Esophagus squamous epithelium (tissue), 5 donors: ENCODE results near the gene PET100. TPM values are rescaled to one million over a fixed set of nuclear protein-coding genes. Genes with fewer than 3 reads are reported as not detected.

Experiments used
- DNase-seq: peaks from one replicate; lab custom pipeline; 2025; lab: John Stamatoyannopoulos, UW
- H3K27ac ChIP-seq, 4 donors: fragments of 200-600 bp; sonication (generic); one replicate each; pipeline ENCODE4 v1.5.1; 2016 to 2019; ENCODE audit warnings: mild to moderate bottlenecking in 1 of 4
- H3K27me3 ChIP-seq, 4 donors: fragments of 200-600 bp; sonication (generic); 1 replicate in 3 of 4; 2 replicates in 1 of 4; pipeline versions ENCODE4 v1.5.1 to v1.6.0; 2017 to 2021; ENCODE audit warnings: antibody characterized with exemption in 1 of 4
- H3K36me3 ChIP-seq, 3 donors: fragments of 200-600 bp; sonication (generic); one replicate each; pipeline ENCODE4 v1.5.1; 2016 to 2019
- H3K4me1 ChIP-seq, 3 donors: fragments of 200-600 bp; sonication (generic); one replicate each; pipeline ENCODE4 v1.5.1; 2017 to 2019
- H3K4me3 ChIP-seq, 4 donors: fragments of 200-600 bp; sonication (generic); 1 replicate in 3 of 4; 2 replicates in 1 of 4; pipeline ENCODE4 v1.5.1; 2016 to 2019; ENCODE audit warnings: mild to moderate bottlenecking in 2 of 4, moderate library complexity in 1 of 4
- H3K9me3 ChIP-seq, 3 donors: fragments of 200-600 bp; sonication (generic); one replicate each; pipeline ENCODE4 v1.5.1; 2016 to 2019
- POLR2A ChIP-seq, 4 donors: fragments of 450-650 bp; IDR thresholded peaks; one replicate each; pipeline ENCODE4 v1.6.1; 2017; ENCODE audit warnings: antibody characterized with exemption in 4 of 4, mild to moderate bottlenecking in 4 of 4, moderate library complexity in 3 of 4
- WGBS, 2 donors: methylation state at CpG; one replicate each; pipeline ENCODE4 v1.1.5; 2018; 5-methylcytosine and 5-hydroxymethylcytosine counted together
- intact Hi-C: fragments of 100-400 bp; cut with DNase I; formaldehyde crosslinking; loops from one replicate; pipeline ENCODE4 v1.15.0; 2022
- total RNA-seq, 4 donors: library from RNA; depleted of rRNA; stranded (reverse); fragments of >200 nt; gene quantifications; one replicate each; pipeline ENCODE4 v1.1.0, GENCODE V29; 2016
- TF ChIP-seq, protein P1 (sequence below), 6 experiments: fragments of 450-650 bp in 4 of 6; fragments of 200-600 bp in 2 of 6; sonication (generic) in 2 of 6; IDR thresholded peaks; one replicate each; pipeline ENCODE4 v1.5.1; 2016 to 2019; ENCODE audit warnings: antibody characterized with exemption in 6 of 6, mild to moderate bottlenecking in 4 of 6, moderate library complexity in 4 of 6
- donor health status: DM: yes; HTN: yes; CAD: no.

PET100 gene
- total RNA-seq, 4 donors from 2014 or later, result 22.9 to 43.1 (median 25.7) TPM

DNA sequence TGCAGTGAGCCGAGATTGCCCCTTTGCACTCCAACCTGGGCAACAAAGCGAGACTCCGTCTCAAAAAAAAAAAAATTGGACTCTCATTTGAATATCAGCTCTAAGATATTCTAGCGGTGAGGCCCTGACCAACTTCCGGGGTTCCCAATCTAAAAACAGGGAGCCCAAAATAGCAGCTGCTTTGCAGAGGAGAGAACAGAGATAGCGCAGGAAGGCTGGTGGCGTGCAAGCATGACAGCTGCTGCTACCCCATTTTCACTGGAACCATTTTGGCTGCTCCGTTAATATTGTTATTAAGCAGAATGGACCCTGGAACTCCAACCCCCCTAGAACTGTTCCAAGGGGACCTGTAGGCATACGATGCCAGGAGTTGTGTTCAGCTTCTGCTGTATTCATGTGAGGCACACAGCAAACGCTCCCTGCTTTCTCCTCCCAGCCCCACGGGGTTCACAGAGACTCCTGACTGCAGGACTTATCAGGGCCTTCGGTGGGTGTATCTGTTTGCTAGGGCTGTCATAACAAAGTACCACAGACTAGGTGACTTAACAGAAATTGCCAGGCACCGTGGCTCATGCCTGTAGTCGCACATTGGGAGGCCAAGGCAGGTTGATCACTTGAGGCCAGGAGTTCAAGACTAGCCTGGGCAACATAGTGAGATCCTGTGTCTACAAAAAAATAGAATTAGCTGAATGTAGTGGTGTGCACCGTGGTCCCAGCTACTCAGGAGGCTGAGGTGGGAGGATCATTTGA lies 18.8 kb downstream of the PET100 start:
- TF ChIP-seq, protein P1, sequence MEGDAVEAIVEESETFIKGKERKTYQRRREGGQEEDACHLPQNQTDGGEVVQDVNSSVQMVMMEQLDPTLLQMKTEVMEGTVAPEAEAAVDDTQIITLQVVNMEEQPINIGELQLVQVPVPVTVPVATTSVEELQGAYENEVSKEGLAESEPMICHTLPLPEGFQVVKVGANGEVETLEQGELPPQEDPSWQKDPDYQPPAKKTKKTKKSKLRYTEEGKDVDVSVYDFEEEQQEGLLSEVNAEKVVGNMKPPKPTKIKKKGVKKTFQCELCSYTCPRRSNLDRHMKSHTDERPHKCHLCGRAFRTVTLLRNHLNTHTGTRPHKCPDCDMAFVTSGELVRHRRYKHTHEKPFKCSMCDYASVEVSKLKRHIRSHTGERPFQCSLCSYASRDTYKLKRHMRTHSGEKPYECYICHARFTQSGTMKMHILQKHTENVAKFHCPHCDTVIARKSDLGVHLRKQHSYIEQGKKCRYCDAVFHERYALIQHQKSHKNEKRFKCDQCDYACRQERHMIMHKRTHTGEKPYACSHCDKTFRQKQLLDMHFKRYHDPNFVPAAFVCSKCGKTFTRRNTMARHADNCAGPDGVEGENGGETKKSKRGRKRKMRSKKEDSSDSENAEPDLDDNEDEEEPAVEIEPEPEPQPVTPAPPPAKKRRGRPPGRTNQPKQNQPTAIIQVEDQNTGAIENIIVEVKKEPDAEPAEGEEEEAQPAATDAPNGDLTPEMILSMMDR (IDR thresholded peaks at IDR 0.05), result no peak
- TF ChIP-seq POLR2A (IDR thresholded peaks at IDR 0.05), result no peak
- intact Hi-C loops, result no loop called here
- no peak for DNase-seq
- H3K9me3 ChIP-seq, result no peaks in the 10 kb centered on the region
- peaks cover 0 to 36% (median 4%) of the 10 kb centered on the region in 3 donors for H3K36me3 ChIP-seq
- no peak overlapping the region for H3K4me3 ChIP-seq
- H3K27ac ChIP-seq, result no peak overlapping the region
- peaks cover 0 to 8% (median 5%) of the 10 kb centered on the region in 3 donors for H3K4me1 ChIP-seq
- H3K27me3 ChIP-seq, result peaks cover 0 to 50% (median 0%) of the 10 kb centered on the region in 4 donors
- 84 to 86% methylated on average over 10 to 14 of the region's 15 CpGs for WGBS, 2 donors

DNA sequence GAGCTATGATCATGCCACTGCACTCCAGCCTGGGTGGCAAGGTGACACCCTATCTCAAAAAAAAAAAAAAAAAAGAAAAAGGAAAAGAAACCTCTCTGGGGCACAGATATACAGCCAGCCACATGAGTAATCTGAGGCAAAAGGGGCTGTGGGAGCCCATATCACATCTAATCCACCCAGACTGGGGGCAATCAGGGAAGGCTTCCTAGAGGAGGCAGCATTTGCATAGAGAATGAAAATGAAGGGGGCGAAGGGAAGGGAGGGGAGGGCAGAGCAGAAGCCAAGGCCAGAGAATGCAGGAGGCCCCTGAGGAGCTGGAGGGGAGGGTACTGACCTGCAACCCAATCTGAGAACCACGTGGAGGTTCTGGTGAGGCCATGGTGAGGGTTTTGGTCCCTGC lies 20.6 kb downstream of the PET100 start:
- H3K27ac ChIP-seq, result no peak overlapping the region
- peaks cover 0 to 18% (median 5%) of the 10 kb centered on the region in 3 donors for H3K4me1 ChIP-seq
- H3K27me3 ChIP-seq, result peaks cover 0 to 37% (median 0%) of the 10 kb centered on the region in 4 donors
- TF ChIP-seq, protein P1 (IDR thresholded peaks at IDR 0.05), result no peak
- TF ChIP-seq POLR2A (IDR thresholded peaks at IDR 0.05), result no peak
- WGBS, 2 donors, result 38 to 40% methylated on average over 2 of the region's 2 CpGs
- no peak for DNase-seq
- H3K4me3 ChIP-seq, result no peak overlapping the region
- peaks cover 0 to 26% (median 4%) of the 10 kb centered on the region in 3 donors for H3K36me3 ChIP-seq
- no peaks in the 10 kb centered on the region for H3K9me3 ChIP-seq
- intact Hi-C loops, result no loop called here

DNA sequence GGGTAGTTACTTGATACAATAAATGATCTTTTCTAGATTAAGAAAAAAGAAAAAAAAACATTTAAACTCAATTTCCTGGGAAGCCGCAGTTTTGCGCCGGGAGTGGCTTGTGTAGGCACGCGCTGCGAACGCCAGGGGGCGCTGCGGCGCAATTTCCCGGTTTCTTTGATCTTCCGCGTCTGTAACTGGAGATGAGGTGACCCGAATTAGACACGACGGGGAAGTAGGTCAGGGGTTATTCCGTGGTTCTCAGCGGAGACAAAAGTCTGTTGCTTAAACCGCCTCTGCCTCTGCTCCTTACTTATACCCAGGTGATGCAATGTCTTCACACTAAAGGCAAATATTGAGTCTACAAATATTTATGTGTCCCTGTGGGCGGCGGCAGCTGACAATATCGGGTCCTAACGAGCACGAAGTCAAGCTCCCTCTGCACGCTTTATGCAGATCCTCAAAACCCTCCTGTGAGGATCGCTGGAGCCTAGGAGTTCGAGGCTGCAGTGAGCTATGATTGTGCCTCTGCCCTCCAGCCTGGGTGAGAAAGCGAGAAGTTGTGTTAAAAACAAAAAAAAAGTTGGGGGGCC lies 22.6 kb downstream of the PET100 start:
- 1 to 4% methylated on average over 23 to 26 of the region's 28 CpGs for WGBS, 2 donors
- TF ChIP-seq POLR2A (IDR thresholded peaks at IDR 0.05), result no peak
- TF ChIP-seq, protein P1 (IDR thresholded peaks at IDR 0.05), result peak; percentile 95 to 99 (median 98)
- Histone ChIP-seq H3K4me3 (peak overlapping the region in 3 of 4 donors; percentile 14 to 56 (median 19)), H3K36me3 (peaks cover 0 to 8% (median 0%) of the 10 kb centered on the region in 3 donors), H3K4me1 (peaks cover 0 to 19% (median 5%) of the 10 kb centered on the region in 3 donors), H3K9me3 (no peaks in the 10 kb centered on the region), H3K27ac (peak overlapping the region in 2 of 4 donors; percentile 29 to 63), H3K27me3 (peaks cover 0 to 19% (median 0%) of the 10 kb centered on the region in 4 donors)
- intact Hi-C loops, result no loop called here
- DNase-seq, result peak; percentile 24

DNA sequence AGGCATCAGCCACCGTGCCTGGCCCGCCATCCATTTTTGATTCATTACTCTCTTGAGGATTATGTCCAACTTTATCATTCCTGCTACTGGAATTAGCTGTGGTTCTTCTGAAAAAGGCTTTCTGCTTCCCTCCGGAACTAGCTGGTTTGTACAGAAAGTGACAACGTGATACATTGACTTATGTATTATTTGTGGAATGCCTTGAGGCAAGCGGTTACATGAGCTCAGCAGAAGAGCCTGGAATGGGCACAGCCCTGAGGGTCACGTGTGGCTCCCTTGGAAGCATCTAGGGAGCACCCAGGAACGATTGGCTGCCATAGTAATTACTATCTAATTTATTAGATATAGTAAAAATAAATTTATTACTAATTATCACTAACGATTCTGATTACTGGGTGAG lies 24.8 kb downstream of the PET100 start:
- Histone ChIP-seq H3K4me1 (peaks cover 0 to 25% (median 5%) of the 10 kb centered on the region in 3 donors), H3K27ac (no peak overlapping the region), H3K36me3 (no peaks in the 10 kb centered on the region), H3K27me3 (peaks cover 0 to 21% (median 0%) of the 10 kb centered on the region in 4 donors), H3K4me3 (no peak overlapping the region), H3K9me3 (no peaks in the 10 kb centered on the region)
- no peak for DNase-seq
- TF ChIP-seq POLR2A (IDR thresholded peaks at IDR 0.05), result no peak
- TF ChIP-seq, protein P1 (IDR thresholded peaks at IDR 0.05), result no peak
- WGBS, 2 donors, result 23 to 35% methylated on average over 8 of the region's 8 CpGs
- intact Hi-C loops, result no loop called here

DNA sequence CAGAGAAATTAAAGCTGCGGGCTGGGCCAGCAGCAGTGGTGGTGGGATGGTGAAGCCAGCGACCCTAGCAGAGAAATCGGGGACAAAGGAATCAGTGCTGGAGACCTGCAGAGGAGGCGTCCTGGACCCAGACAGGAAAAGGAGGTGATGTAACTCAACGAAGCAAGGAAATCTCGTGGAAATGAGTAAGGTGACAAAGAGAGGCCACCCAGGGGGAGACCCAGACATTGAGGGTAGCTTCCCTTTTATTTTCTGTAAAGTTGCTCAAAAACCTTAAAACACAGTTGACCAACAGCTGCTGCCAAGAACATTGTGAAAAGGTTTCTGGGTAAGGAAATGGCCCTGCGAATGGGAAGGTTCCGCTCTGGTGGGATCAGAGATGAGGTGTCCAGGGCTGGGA lies 26.0 kb downstream of the PET100 start:
- intact Hi-C loops, result no loop called here
- no peaks in the 10 kb centered on the region for H3K9me3 ChIP-seq
- H3K4me1 ChIP-seq, result peaks cover 0 to 25% (median 5%) of the 10 kb centered on the region in 3 donors
- H3K27ac ChIP-seq, result no peak overlapping the region
- H3K27me3 ChIP-seq, result peaks cover 0 to 24% (median 0%) of the 10 kb centered on the region in 4 donors
- WGBS, 2 donors, result 61 to 73% methylated on average over 8 of the region's 8 CpGs
- H3K36me3 ChIP-seq, result no peaks in the 10 kb centered on the region
- no peak for TF ChIP-seq POLR2A (IDR thresholded peaks at IDR 0.05)
- TF ChIP-seq, protein P1 (IDR thresholded peaks at IDR 0.05), result no peak
- H3K4me3 ChIP-seq, result no peak overlapping the region
- no peak for DNase-seq
